Measurements from ENCODE around the gene SLC26A4.

DNA sequence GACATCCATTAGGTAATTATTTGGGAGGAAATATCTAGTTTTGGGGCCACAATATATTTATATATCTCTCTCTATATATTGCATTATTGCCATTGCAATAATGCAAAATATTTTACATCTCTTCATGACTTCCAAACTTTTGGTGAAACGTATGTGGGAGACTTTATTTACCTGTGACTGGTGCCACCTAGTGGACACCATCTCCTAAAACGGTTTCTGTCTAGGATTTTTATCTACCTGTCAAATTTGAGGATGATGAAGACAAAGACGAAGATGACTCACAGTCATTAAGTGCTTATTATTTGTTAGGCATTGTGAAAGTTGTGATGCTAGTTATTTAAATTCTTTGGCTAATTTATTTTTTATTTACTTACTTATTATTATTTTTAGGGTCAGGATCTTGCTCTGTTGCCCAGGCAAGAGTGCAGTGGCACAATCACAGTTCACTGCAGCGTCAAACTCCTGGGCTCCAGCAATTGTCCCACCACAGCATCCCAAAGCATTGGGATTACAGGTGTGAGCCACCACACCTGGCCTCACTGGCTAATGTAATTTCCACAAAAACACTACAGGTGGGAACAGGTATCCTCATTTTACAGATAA, 64.6 kb downstream of the SLC26A4 start:
- TF ChIP-seq, protein P1, sequence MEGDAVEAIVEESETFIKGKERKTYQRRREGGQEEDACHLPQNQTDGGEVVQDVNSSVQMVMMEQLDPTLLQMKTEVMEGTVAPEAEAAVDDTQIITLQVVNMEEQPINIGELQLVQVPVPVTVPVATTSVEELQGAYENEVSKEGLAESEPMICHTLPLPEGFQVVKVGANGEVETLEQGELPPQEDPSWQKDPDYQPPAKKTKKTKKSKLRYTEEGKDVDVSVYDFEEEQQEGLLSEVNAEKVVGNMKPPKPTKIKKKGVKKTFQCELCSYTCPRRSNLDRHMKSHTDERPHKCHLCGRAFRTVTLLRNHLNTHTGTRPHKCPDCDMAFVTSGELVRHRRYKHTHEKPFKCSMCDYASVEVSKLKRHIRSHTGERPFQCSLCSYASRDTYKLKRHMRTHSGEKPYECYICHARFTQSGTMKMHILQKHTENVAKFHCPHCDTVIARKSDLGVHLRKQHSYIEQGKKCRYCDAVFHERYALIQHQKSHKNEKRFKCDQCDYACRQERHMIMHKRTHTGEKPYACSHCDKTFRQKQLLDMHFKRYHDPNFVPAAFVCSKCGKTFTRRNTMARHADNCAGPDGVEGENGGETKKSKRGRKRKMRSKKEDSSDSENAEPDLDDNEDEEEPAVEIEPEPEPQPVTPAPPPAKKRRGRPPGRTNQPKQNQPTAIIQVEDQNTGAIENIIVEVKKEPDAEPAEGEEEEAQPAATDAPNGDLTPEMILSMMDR (IDR thresholded peaks at IDR 0.05): no peak
- TF ChIP-seq POLR2A (IDR thresholded peaks at IDR 0.05): no peak
